AG09319 (cell line): ENCODE results near the gene CNGA4.

Source experiments
- DNase-seq: peaks from one replicate; pipeline ENCODE4 v3.0.0-alpha.2; 2010; ENCODE audit warnings: low read depth; ENCODE audit errors: extremely low read depth
- TF ChIP-seq, protein P1 (sequence below): IDR thresholded peaks from 2 replicates; pipeline ENCODE4 v1.5.1; 2011; ENCODE audit warnings: low read depth, mild to moderate bottlenecking, inconsistent platforms, low read length, moderate library complexity

Gene CNGA4

DNA sequence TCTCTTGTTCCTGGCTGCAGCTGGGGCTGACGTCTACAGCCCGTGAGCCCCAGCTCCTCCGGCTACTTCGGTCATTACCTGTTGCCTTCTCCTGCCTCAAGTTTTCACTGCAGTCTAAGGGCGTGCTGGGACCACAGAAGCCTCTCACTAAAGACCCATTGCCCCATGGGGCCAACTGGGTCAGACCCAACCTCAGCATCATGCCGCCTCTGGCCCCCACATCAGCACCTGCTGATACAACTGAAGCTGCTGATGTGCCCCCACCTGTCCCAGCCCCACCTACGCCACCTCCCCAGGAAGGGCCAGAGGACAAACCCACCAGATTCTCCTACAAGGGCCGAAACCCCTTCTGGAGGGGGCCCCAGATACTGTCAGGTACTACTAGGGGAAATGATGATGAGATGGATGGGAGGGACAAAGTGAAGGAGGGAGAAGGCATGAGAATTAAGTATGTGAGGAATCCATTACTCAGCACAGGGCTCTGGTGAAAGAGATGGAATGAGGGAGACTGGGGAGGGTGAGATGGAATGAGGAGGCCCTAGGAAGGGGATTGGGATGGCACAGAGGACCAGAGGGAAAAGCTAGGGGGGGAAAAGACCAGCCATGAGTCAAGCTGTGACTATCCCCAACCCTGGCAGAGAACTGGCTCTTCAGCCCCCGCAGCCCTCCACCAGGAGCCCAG lies 28.5 kb upstream of the CNGA4 start:
- TF ChIP-seq, protein P1, sequence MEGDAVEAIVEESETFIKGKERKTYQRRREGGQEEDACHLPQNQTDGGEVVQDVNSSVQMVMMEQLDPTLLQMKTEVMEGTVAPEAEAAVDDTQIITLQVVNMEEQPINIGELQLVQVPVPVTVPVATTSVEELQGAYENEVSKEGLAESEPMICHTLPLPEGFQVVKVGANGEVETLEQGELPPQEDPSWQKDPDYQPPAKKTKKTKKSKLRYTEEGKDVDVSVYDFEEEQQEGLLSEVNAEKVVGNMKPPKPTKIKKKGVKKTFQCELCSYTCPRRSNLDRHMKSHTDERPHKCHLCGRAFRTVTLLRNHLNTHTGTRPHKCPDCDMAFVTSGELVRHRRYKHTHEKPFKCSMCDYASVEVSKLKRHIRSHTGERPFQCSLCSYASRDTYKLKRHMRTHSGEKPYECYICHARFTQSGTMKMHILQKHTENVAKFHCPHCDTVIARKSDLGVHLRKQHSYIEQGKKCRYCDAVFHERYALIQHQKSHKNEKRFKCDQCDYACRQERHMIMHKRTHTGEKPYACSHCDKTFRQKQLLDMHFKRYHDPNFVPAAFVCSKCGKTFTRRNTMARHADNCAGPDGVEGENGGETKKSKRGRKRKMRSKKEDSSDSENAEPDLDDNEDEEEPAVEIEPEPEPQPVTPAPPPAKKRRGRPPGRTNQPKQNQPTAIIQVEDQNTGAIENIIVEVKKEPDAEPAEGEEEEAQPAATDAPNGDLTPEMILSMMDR, result no peak
- DNase-seq, result no peak

DNA sequence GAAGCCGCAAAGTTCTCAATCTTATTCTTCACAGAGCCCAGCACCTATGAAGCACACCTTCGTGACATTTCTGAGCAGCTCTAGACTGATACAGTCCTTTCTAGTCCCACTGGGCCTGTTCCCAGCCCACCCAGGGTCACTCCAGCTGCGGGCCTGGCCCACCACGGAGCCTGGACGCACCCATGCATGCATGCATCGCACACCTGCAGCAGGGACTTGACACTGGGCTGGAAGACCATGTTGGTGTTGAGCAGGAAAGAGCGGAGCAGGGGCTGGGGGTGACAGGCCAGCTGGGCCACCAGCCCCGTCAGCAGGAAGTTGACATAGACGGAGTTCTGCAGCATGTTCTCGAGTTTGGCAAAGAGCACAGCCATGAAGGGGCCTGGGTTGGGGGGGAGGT lies 24.4 kb upstream of the CNGA4 start:
- TF ChIP-seq, protein P1, result no peak
- no peak for DNase-seq

DNA sequence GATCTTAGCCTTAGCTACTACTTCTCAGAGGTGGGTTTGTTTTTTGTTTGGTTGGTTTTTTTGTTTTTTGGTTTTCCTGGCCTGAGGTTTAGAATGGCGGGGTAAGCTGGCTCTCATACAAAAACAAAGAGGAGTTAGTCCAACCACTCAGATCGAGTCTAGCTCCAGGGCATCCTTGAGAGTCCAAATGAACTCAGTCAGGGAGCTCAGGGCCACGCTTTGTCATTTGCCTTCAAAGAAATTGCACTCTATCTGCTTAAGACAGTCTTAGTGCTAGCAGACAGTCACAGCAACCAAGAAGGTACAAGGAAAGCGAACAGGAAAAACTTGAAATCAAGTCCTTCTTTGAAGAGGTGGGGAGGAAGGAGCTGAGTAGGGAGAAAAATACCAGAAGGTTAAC lies 22.4 kb upstream of the CNGA4 start:
- no peak for DNase-seq
- TF ChIP-seq, protein P1, result no peak

DNA sequence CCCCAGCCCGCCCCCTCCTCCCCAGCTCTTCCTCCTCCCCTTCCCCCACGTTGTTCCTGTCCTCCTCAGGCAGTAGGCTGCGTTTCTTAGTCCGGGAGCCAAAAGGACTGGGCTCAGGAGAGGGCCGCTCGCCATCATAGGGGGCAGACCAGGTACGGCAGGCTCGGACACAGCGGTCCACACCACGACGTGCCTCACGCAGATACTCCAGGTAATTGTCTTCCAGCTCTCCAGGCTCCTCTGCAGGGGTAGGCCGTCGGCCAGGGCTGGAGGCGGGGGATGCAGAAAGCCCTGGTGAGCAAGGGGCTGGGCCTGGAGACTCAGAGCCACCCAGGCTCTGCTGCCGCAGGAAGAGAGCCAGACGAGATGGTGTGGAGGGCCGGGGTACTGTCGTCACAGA lies 21.2 kb upstream of the CNGA4 start:
- no peak for DNase-seq
- TF ChIP-seq, protein P1, result no peak

DNA sequence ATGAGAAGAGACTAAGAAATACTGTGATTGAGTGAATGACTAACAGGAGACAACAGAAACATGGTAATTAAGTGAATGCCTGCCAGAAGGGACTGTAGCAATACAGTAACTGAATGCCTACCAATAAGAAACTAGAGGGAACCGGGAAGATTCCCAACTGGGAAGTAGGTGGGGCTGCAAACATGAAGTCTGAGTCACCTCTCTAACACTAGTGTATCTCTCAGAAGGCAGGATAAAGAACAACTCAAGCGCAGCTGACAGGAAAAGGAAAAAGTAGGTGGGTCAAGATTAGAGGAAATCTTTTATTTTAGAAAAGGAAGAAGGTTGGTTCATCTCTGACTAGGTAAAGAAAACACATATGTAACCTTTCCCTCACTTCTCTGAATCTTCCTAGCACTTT lies 19.5 kb upstream of the CNGA4 start:
- TF ChIP-seq, protein P1, result no peak
- DNase-seq, result peak; percentile 74

DNA sequence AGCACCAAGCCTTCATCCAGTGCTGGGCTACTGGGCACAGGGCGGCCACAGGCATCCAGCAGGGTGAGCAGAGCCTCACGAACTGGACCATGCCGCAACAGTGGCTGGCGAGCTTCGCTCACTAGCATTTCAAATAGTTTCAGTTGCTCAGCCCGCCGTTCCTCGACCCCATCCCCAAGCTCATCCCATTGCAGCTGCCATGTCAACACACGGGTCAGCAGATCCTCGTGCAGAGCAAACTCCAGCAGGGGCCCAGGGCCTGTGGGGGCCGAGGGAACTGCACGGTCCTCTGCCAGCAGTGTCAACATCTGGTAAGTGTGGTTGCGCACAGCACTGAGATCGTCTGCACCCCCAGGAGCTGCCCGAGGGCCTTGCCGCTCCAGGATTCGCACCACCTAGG lies 15.0 kb upstream of the CNGA4 start:
- TF ChIP-seq, protein P1, result no peak

DNA sequence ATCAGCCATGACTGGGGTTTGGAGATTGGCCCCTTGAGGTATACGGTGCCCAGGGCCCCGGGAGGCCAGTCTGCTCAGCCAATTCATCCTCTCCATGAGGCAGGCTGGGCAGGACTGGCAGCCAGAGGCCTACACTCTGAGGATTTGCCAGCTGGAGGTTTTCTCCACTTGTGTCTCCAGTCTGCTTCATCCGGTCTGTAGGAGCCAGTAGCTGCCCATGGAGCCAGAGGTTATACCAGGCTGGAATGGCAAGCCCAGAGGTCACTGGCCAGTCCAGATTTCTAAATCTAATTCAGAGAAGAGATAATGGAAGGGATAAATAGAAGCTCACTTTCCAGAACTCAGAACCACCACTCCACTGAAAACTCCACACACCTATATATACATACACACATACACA lies 14.5 kb upstream of the CNGA4 start:
- TF ChIP-seq, protein P1, result no peak
- DNase-seq, result no peak

More for the DNA sequence above, 15.0 kb upstream of the CNGA4 start:
- no peak for DNase-seq
